Body of pancreas (tissue), 4 donors: Measurements from ENCODE around the gene GNG12.

Experiments used
- CTCF ChIP-seq, 7 experiments: fragments of 450-650 bp in 4 of 7; fragments of 200-600 bp in 3 of 7; sonication (generic) in 3 of 7; IDR thresholded peaks; one replicate each; pipeline ENCODE4 v1.5.1; 2016 to 2019; ENCODE audit warnings: antibody characterized with exemption in 7 of 7
- POLR2A ChIP-seq, 3 donors: fragments of 450-650 bp; IDR thresholded peaks; one replicate each; pipeline ENCODE4 v1.6.1; 2016; ENCODE audit warnings: antibody characterized with exemption in 3 of 3, mild to moderate bottlenecking in 2 of 3

GRCh38 chr1:67761730-67762129, 71.5 kb downstream of the GNG12 start:
- TF ChIP-seq CTCF (IDR thresholded peaks at IDR 0.05) (no peak), POLR2A (IDR thresholded peaks at IDR 0.05) (no peak)
